K562 (cell line): ENCODE measurements around the gene BBS1.

Experiments used
- ARHGAP35 ChIP-seq: fragments of 450-650 bp; IDR thresholded peaks from 2 replicates; pipeline ENCODE4 v1.6.1; 2018; ENCODE audit not compliant: partially characterized antibody
- ATF3 ChIP-seq, 2 experiments: fragments of 450-650 bp in 1 of 2; sonication (generic) in 1 of 2; formaldehyde crosslinking in 1 of 2; IDR thresholded peaks in 1 of 2; conservative IDR thresholded peaks in 1 of 2; 2 replicates each; pipeline versions ENCODE4 v1.6.1 to v1.8.1; 2016 to 2023; ENCODE audit warnings: mild to moderate bottlenecking in 2 of 2, moderate library complexity in 2 of 2, inconsistent platforms in 1 of 2, missing genetic modification reagents in 1 of 2
- C11orf30 ChIP-seq: fragments of 450-650 bp; IDR thresholded peaks from 2 replicates; pipeline ENCODE4 v1.6.1; 2016; ENCODE audit warnings: low read depth, mild to moderate bottlenecking
- CTCF ChIP-seq, 3 experiments: IDR thresholded peaks in 2 of 3; conservative IDR thresholded peaks in 1 of 3; 2 replicates each; pipeline ENCODE4 v1.5.1; 2011 to 2012; ENCODE audit warnings: low read length in 3 of 3, mild to moderate bottlenecking in 3 of 3, control low read depth in 2 of 3, improper control_type of control experiment in 1 of 3, inconsistent platforms in 1 of 3, low read depth in 1 of 3, mixed read lengths in 1 of 3, moderate library complexity in 1 of 3; ENCODE audit not compliant: insufficient read depth in 2 of 3
- ETV6 ChIP-seq, 3 experiments: fragments of 150-350 bp in 1 of 3; sonication (generic) in 1 of 3; formaldehyde crosslinking in 1 of 3; IDR thresholded peaks; 2 replicates each; pipeline versions ENCODE4 v1.6.1 to v1.8.0; 2014 to 2022; ENCODE audit warnings: borderline replicate concordance in 2 of 3, low read depth in 2 of 3, antibody characterized with exemption in 1 of 3, low read length in 1 of 3, mild to moderate bottlenecking in 1 of 3, missing genetic modification reagents in 1 of 3
- MAZ ChIP-seq, 2 experiments: fragments of 450-650 bp in 1 of 2; sonication (generic) in 1 of 2; formaldehyde crosslinking; IDR thresholded peaks in 1 of 2; conservative IDR thresholded peaks in 1 of 2; 2 replicates each; pipeline versions ENCODE4 v1.4.0 to v1.5.0; 2020; ENCODE audit warnings: mild to moderate bottlenecking in 1 of 2, missing genetic modification reagents in 1 of 2
- POLR2A ChIP-seq: fragments of 450-650 bp; conservative IDR thresholded peaks from 2 replicates; pipeline ENCODE4 v1.6.1; 2016
- POU5F1 ChIP-seq: fragments of 150-350 bp; IDR thresholded peaks from 2 replicates; pipeline ENCODE4 v1.6.1; 2014; ENCODE audit warnings: borderline replicate concordance, low read length, low read depth, mild to moderate bottlenecking; ENCODE audit not compliant: partially characterized antibody
- TEAD2 ChIP-seq: fragments of 450-650 bp; IDR thresholded peaks from 2 replicates; pipeline ENCODE4 v1.6.1; 2016; ENCODE audit warnings: missing genetic modification characterization, control low read depth, missing compliant biosample characterization

- TF ChIP-seq ATF3 (IDR thresholded peaks at IDR 0.05) (no peak), ATF3 (CRISPR knock-in tag; conservative IDR thresholded peaks at IDR 0.05) (no peak), TEAD2 (tag) (no peak), POU5F1 (no peak), POLR2A (no peak), C11orf30 (no peak), CTCF (IDR thresholded peaks at IDR 0.05 in 2 of 3, conservative IDR thresholded peaks at IDR 0.05 in 1 of 3; ENCODE audit: insufficient read depth in 2 of 3, low read depth in 1 of 3, low read length in 3 of 3) (no peak), MAZ (CRISPR knock-in tag; conservative IDR thresholded peaks at IDR 0.05 in 1 of 2, IDR thresholded peaks at IDR 0.05 in 1 of 2) (no peak), ARHGAP35 (no peak), ETV6 (IDR thresholded peaks at IDR 0.05; ENCODE audit: borderline replicate concordance in 1 of 2, low read depth in 2 of 2, low read length in 1 of 2) (no peak), ETV6 (CRISPR knock-in tag; IDR thresholded peaks at IDR 0.05; ENCODE audit: borderline replicate concordance) (no peak)
Measured at GRCh38 chr11:66497206-66497605, 13.2 kb upstream of the BBS1 start.
